CD14-positive monocyte (primary cell): Measurements from ENCODE around the gene ADGB. TPM values are rescaled to one million over a fixed set of nuclear protein-coding genes. Genes with fewer than 3 reads are reported as not detected.

Source experiments
- DNase-seq, 3 donors: peaks; one replicate each; pipeline ENCODE4 v3.0.0-alpha.2; 2011 to 2022
- H2AFZ ChIP-seq: 2 replicates; pipeline ENCODE4 v1.6.0; 2012; ENCODE audit warnings: mild to moderate bottlenecking, low read depth, low read length, inconsistent platforms; ENCODE audit not compliant: insufficient read depth, poor library complexity, severe bottlenecking
- H3K27ac ChIP-seq, 2 donors: 1 replicate in 1 of 2; 2 replicates in 1 of 2; pipeline ENCODE4 v1.5.1; 2012 to 2013; ENCODE audit warnings: low read length in 2 of 2, control low read depth in 1 of 2, inconsistent platforms in 1 of 2, low read depth in 1 of 2, mild to moderate bottlenecking in 1 of 2
- H3K27me3 ChIP-seq, 2 donors: one replicate each; pipeline versions ENCODE4 v1.6.0 to v1.6.1; 2011 to 2013; ENCODE audit warnings: low read length in 2 of 2; ENCODE audit not compliant: control insufficient read depth in 2 of 2, insufficient read depth in 2 of 2
- H3K36me3 ChIP-seq, 2 donors: replicated peaks in 1 of 2; 1 replicate in 1 of 2; 2 replicates in 1 of 2; pipeline versions ENCODE4 v1.5.1 to v1.6.1; 2012 to 2013; ENCODE audit warnings: low read length in 2 of 2, control low read depth in 1 of 2, inconsistent platforms in 1 of 2, mild to moderate bottlenecking in 1 of 2; ENCODE audit not compliant: insufficient read depth in 2 of 2, control insufficient read depth in 1 of 2
- H3K4me1 ChIP-seq, 2 donors: 1 replicate in 1 of 2; 2 replicates in 1 of 2; pipeline versions ENCODE4 v1.5.1 to v1.6.1; 2012 to 2013; ENCODE audit warnings: low read length in 2 of 2, control low read depth in 1 of 2, inconsistent platforms in 1 of 2, mild to moderate bottlenecking in 1 of 2, moderate library complexity in 1 of 2; ENCODE audit not compliant: insufficient read depth in 2 of 2, control insufficient read depth in 1 of 2
- H3K4me2 ChIP-seq: replicated peaks from 2 replicates; pipeline ENCODE3; 2012; ENCODE audit warnings: low read length, moderate library complexity, mild to moderate bottlenecking; ENCODE audit not compliant: poor library complexity, severe bottlenecking; ENCODE audit errors: extremely low read depth
- H3K4me3 ChIP-seq, 3 experiments: fragments of 200-600 bp in 1 of 3; sonication (generic) in 1 of 3; replicated peaks in 1 of 3; 1 replicate in 2 of 3; 2 replicates in 1 of 3; pipeline ENCODE4 v1.5.1; 2011 to 2013; ENCODE audit warnings: low read length in 3 of 3, mild to moderate bottlenecking in 3 of 3, control low read depth in 2 of 3, low read depth in 2 of 3, inconsistent platforms in 1 of 3, moderate library complexity in 1 of 3
- H3K79me2 ChIP-seq: 2 replicates; pipeline ENCODE4 v1.6.0; 2012; ENCODE audit warnings: mild to moderate bottlenecking, control low read depth, inconsistent platforms, low read length, moderate library complexity; ENCODE audit not compliant: insufficient read depth
- H3K9ac ChIP-seq: 2 replicates; pipeline ENCODE4 v1.6.0; 2017; ENCODE audit warnings: low read length, mild to moderate bottlenecking; ENCODE audit not compliant: insufficient read depth, poor library complexity, severe bottlenecking
- H3K9me3 ChIP-seq, 2 donors: replicated peaks in 1 of 2; 1 replicate in 1 of 2; 2 replicates in 1 of 2; pipeline versions ENCODE4 v1.5.1 to v1.6.1; 2012 to 2013; ENCODE audit warnings: low read length in 2 of 2, control low read depth in 1 of 2; ENCODE audit not compliant: control insufficient read depth in 1 of 2, insufficient read depth in 1 of 2
- H4K20me1 ChIP-seq: 2 replicates; pipeline ENCODE4 v1.6.0; 2012; ENCODE audit warnings: mild to moderate bottlenecking, low read length, control low read depth, moderate library complexity; ENCODE audit not compliant: insufficient read depth
- H3K27ac Mint-ChIP-seq, 7 donors: one replicate each; pipeline ENCODE4 v1.8.0; 2020; ENCODE audit warnings: mild to moderate bottlenecking in 7 of 7, mixed read lengths in 7 of 7, moderate library complexity in 6 of 7, inconsistent platforms in 2 of 7
- H3K27me3 Mint-ChIP-seq, 3 donors: one replicate each; pipeline ENCODE4 v1.8.0; 2021 to 2022; ENCODE audit warnings: low read depth in 3 of 3, mild to moderate bottlenecking in 3 of 3, mixed read lengths in 3 of 3, moderate library complexity in 3 of 3, inconsistent platforms in 1 of 3
- H3K36me3 Mint-ChIP-seq, 2 donors: one replicate each; pipeline ENCODE4 v1.8.0; 2020; ENCODE audit warnings: mixed read lengths in 2 of 2, inconsistent platforms in 1 of 2, mild to moderate bottlenecking in 1 of 2
- H3K4me1 Mint-ChIP-seq: one replicate; pipeline ENCODE4 v1.8.0; 2020; ENCODE audit warnings: mild to moderate bottlenecking, mixed read lengths
- H3K4me3 Mint-ChIP-seq, 2 donors: one replicate each; pipeline ENCODE4 v1.8.0; 2020; ENCODE audit warnings: mild to moderate bottlenecking in 2 of 2, mixed read lengths in 2 of 2, moderate library complexity in 1 of 2
- H3K9me3 Mint-ChIP-seq, 7 donors: one replicate each; pipeline ENCODE4 v1.8.0; 2020 to 2022; ENCODE audit warnings: mixed read lengths in 7 of 7, mild to moderate bottlenecking in 6 of 7, moderate library complexity in 6 of 7, inconsistent platforms in 2 of 7
- WGBS: methylation state at CpG from one replicate; pipeline ENCODE4 v1.1.5; 2013; ENCODE audit warnings: missing lambda C conversion rate; ENCODE audit not compliant: insufficient coverage; 5-methylcytosine and 5-hydroxymethylcytosine counted together
- intact Hi-C, 2 donors: fragments of 100-400 bp; cut with micrococcal nuclease; formaldehyde crosslinking; loops; one replicate each; pipeline versions ENCODE4 v1.15.0 to v1.15.1; 2023
- polyA plus RNA-seq, 3 donors: library from polyadenylated mRNA; depleted of rRNA in 1 of 3; unstranded in 2 of 3; stranded (reverse) in 1 of 3; fragments of 300-500 nt in 2 of 3; fragments of >200 nt in 1 of 3; fragmentation: Illumina TruSeq in 2 of 3; gene quantifications; 1 replicate in 2 of 3; 2 replicates in 1 of 3; pipeline ENCODE4 v1.2.3, GENCODE V29; 2012 to 2021
- TF ChIP-seq, protein P1 (sequence below): fragments of 200-600 bp; IDR thresholded peaks from one replicate; pipeline ENCODE4 v1.8.0; 2022; ENCODE audit warnings: antibody characterized with exemption, mild to moderate bottlenecking

ADGB gene
- polyA plus RNA-seq, 3 donors, result 0.01 TPM; not detected in 2

- peaks cover 0 to 1% (median 0%) of the 10 kb centered on the region in 3 donors for H3K27me3 Mint-ChIP-seq
- H3K4me1 Mint-ChIP-seq, result no peaks in the 10 kb centered on the region
- no peak for DNase-seq
- 90% methylated on average over 3 of the region's 3 CpGs for WGBS
- H3K9me3 Mint-ChIP-seq, result peaks cover 0 to 8% (median 6%) of the 10 kb centered on the region in 7 donors
- Histone ChIP-seq H4K20me1 (no peaks in the 10 kb centered on the region), H3K27me3 (no peaks in the 10 kb centered on the region), H2AFZ (no peak overlapping the region), H3K36me3 (no peaks in the 10 kb centered on the region), H3K4me3 (no peak overlapping the region), H3K9me3 (peaks cover 0 to 2% of the 10 kb centered on the region in 2 donors), H3K27ac (no peak overlapping the region), H3K79me2 (no peaks in the 10 kb centered on the region), H3K9ac (no peak overlapping the region), H3K4me2 (no peak overlapping the region), H3K4me1 (no peaks in the 10 kb centered on the region)
- intact Hi-C loops, result no loop called here
- H3K4me3 Mint-ChIP-seq, result no peak overlapping the region
- TF ChIP-seq, protein P1, sequence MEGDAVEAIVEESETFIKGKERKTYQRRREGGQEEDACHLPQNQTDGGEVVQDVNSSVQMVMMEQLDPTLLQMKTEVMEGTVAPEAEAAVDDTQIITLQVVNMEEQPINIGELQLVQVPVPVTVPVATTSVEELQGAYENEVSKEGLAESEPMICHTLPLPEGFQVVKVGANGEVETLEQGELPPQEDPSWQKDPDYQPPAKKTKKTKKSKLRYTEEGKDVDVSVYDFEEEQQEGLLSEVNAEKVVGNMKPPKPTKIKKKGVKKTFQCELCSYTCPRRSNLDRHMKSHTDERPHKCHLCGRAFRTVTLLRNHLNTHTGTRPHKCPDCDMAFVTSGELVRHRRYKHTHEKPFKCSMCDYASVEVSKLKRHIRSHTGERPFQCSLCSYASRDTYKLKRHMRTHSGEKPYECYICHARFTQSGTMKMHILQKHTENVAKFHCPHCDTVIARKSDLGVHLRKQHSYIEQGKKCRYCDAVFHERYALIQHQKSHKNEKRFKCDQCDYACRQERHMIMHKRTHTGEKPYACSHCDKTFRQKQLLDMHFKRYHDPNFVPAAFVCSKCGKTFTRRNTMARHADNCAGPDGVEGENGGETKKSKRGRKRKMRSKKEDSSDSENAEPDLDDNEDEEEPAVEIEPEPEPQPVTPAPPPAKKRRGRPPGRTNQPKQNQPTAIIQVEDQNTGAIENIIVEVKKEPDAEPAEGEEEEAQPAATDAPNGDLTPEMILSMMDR, result no peak
- no peaks in the 10 kb centered on the region for H3K36me3 Mint-ChIP-seq
- H3K27ac Mint-ChIP-seq, result no peak overlapping the region
These were observed 58.7 kb downstream of the ADGB start for GRCh38 chr6:146657432-146657831.

GRCh38 chr6:146664871-146665360 lies 66.1 kb downstream of the ADGB start:
- no peak for DNase-seq
- TF ChIP-seq, protein P1, result no peak
- no peaks in the 10 kb centered on the region for H3K36me3 Mint-ChIP-seq
- Histone ChIP-seq H3K27me3 (no peaks in the 10 kb centered on the region), H2AFZ (peak overlapping the region; percentile 10), H3K4me1 (no peaks in the 10 kb centered on the region), H3K9me3 (peaks cover 0 to 2% of the 10 kb centered on the region in 2 donors), H3K27ac (no peak overlapping the region), H3K36me3 (no peaks in the 10 kb centered on the region), H3K9ac (no peak overlapping the region), H4K20me1 (no peaks in the 10 kb centered on the region), H3K4me3 (no peak overlapping the region), H3K4me2 (no peak overlapping the region), H3K79me2 (no peaks in the 10 kb centered on the region)
- WGBS, result 95% methylated on average over 3 of the region's 3 CpGs
- H3K9me3 Mint-ChIP-seq, result peaks cover 0 to 10% (median 6%) of the 10 kb centered on the region in 7 donors
- no peaks in the 10 kb centered on the region for H3K4me1 Mint-ChIP-seq
- no peak overlapping the region for H3K4me3 Mint-ChIP-seq
- no peaks in the 10 kb centered on the region for H3K27me3 Mint-ChIP-seq
- peak overlapping the region in 1 of 7 donors; percentile 40 for H3K27ac Mint-ChIP-seq
- intact Hi-C loops, result no loop called here
